Stomach (tissue), 4 donors: ENCODE results near the gene WHAMM.

Experiments
- CTCF ChIP-seq, 7 experiments: fragments of 450-650 bp in 4 of 7; fragments of 200-600 bp in 3 of 7; sonication (generic) in 3 of 7; IDR thresholded peaks; one replicate each; pipeline ENCODE4 v1.5.1; 2016 to 2019; ENCODE audit warnings: antibody characterized with exemption in 7 of 7, control low read depth in 2 of 7, mild to moderate bottlenecking in 1 of 7
- EP300 ChIP-seq: sonication (generic); formaldehyde crosslinking; IDR thresholded peaks from one replicate; pipeline ENCODE4 v1.6.1; 2017; ENCODE audit warnings: antibody characterized with exemption
- POLR2A ChIP-seq, 4 donors: fragments of 450-650 bp; IDR thresholded peaks; one replicate each; pipeline ENCODE4 v1.6.1; 2016; ENCODE audit warnings: antibody characterized with exemption in 4 of 4, control low read depth in 2 of 4, mild to moderate bottlenecking in 1 of 4, moderate library complexity in 1 of 4
- POLR2AphosphoS5 ChIP-seq, 3 donors: sonication (generic); formaldehyde crosslinking; IDR thresholded peaks; one replicate each; pipeline ENCODE4 v1.6.1; 2016; ENCODE audit warnings: antibody characterized with exemption in 3 of 3

GRCh38 chr15:82854554-82854953, 45.1 kb downstream of the WHAMM start:
- TF ChIP-seq CTCF (IDR thresholded peaks at IDR 0.05) (no peak), POLR2A (IDR thresholded peaks at IDR 0.05) (no peak), POLR2AphosphoS5 (IDR thresholded peaks at IDR 0.05) (no peak), EP300 (no peak)
